NCI-H1436 (cell line): Measurements from ENCODE around the gene SMS.
"Not testable (repeated sequence)": the region's sequence is repeated elsewhere in the genome, so short reads cannot be mapped to it uniquely, and the experiment has no call there.

ENCODE experiments used
- DNase-seq: peaks from one replicate; lab custom pipeline; 2025; lab: John Stamatoyannopoulos, UW

SMS gene

DNA sequence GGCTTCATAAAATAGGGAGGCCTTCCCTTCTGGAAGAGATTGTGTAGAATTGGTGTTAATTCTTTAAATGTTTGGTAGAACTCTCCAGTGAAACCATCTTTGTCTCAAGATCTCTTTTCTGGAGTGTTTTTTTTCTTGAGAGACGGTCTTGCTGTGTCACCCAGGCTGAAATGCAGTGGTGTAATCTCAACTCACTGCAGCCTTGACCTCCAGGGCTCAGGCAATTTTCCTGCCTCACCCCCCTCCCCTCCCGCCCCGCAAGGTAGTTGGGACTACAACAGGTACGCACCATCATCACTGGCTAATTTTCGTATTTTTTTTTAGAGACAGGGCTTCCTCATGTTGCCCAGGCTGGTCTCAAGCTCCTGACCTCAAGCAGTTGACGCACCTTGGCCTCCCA is 12.1 kb downstream of the SMS start:
- DNase-seq, result no peak

DNA sequence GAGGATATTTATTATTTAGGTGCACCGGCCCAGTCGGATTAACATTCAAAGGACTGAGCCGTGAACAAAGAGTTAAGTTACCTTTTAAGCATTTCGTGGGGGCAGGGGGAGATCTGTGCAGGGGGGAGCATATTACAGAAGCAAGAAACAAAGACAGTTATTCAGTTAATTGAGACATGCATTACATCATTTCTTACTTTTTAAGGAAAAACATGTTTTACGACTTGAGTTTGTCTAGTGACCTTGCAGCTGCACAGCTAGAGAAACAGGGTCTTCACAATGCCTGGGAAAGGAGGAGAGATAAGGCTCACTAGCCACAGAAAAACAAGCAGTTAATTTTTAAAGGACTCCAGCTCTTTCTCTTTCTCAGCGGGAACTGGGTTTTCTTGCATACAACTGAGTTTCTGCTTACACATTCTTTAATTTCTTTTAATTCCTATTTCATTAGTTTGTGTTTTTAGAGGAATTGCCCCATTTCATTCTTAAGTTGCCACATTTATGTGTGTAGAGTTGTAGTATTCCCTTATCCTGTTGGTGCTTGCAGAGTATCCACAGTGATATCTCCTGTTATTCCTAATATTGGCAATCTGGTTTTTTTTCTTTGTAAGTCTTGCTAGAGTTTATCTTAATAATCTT is 12.8 kb downstream of the SMS start:
- DNase-seq, result not testable (repeated sequence)

DNA sequence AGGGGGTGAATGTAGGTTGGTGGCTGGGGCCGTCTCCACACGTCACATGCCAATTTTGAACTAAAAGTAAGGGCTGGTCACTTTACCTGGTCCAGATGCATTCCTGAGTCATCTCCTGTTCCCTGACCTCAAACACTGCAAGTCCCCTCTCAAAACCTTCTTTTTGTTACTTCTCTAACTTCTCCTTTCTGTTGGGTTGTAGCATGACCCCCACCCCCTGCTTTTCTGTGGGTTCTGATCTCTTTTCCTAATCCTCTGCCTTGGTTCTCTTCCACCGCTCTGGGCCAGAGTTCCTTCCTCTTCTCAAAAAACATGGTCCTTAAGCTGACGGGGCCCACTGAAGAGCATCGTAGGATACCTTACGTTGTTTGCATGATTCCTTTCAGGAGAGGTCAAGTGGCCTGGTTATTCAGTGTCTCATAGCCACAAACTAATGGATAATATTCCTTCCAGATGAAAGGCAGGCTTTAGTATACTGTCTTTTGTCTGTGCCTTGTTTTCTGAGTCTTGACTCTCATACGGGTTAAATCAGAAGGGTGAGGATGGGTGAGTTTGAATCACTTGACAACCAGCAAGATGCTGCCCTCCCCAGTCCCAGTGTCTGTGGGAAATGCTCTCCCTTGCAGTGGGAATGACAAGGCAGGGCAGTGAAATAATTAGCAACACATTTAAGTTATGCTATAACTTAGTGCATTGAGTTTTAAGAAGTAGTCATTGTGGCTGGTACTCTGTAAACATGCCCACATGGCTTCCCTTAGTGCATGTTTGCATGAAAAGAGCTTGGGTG is 15.1 kb downstream of the SMS start:
- no peak for DNase-seq

DNA sequence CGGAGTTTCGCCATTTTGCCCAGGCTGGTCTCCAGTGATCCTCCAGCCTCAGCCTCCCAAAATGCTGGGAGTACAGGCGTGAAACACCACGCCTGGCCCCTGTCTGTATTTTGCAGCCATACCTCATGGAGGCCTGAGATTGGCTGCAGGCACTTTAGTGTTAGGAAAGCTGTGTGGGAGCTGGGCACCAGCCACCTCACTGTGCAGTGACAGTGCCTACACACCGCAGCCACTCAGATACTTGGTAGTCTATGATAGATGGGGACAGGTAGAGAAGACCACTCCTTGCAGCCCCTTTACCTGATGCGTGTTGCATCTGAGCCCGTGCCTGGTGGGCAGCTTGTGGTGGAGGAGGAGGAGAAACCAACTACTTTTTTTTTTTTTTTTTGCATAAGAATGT is 16.3 kb downstream of the SMS start:
- DNase-seq, result no peak

DNA sequence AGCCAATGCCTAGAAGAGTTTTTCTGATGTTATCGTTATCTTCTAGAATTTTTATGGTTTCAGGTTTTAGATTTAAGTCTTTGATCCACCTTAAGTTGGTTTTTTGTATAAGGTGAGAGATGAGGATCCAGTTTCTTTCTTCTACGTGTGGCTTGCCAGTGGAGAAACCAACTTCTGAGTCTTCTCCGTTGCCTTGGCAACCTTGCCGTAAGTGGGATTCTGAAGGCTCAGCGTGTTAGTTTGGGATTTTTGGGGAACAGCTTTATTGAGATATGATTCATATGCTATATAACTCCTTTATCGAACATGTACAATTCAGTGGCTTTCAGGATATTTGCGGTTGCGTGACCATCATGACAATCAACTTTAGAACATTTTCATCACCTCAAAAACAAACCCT is 17.7 kb downstream of the SMS start:
- DNase-seq, result no peak

DNA sequence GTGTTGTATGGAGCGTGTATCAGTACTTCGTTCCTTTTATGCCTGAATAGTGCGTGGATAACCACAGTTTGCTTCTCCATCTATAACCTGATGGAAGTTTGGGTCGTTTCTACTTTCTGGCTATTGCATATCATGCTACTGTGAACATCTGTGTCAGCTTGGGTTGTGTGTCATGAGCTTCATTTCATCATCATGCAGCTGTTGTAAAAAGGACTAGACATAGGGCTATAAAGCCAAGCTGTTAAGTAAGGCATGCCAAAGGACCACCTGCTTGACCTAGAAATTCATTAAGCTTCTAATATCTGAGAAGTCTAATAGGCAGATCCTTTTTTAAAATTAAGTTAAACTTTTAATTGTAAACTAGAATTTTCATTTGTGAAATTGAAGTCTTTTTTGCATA is 18.4 kb downstream of the SMS start:
- no peak for DNase-seq

DNA sequence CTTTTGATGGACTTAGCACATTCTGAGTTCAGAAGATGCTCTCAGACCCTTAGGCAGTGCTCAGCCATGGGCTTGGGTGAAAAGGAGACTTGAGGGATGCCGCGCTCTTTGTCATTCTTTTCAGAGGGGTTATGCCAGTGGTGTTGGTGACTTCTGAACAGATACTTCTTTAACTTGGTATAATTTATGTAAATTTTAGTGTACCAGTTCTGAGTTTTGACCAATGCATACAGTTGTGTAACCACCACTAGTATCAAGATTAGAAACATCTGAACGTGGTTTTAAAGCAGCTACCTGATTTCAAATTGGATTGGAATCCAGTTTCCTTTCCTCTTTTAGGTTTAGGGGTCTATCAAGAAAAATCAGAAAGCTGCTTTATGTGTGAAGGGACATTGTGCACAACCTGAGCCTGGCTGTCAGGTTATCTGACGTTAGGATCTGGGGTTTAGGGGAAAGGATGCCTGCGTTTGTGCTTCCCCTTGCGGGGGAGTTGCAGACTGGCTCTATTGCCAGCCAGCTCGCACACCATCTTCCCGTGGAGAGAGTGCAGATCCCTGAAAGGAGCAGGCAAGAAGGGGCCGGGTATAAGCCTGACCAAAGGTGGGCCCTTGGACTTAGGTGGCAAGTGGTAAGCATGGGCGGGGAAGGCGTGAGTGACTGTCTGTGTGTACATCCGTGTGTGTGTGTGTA is 19.0 kb downstream of the SMS start:
- DNase-seq, result no peak

DNA sequence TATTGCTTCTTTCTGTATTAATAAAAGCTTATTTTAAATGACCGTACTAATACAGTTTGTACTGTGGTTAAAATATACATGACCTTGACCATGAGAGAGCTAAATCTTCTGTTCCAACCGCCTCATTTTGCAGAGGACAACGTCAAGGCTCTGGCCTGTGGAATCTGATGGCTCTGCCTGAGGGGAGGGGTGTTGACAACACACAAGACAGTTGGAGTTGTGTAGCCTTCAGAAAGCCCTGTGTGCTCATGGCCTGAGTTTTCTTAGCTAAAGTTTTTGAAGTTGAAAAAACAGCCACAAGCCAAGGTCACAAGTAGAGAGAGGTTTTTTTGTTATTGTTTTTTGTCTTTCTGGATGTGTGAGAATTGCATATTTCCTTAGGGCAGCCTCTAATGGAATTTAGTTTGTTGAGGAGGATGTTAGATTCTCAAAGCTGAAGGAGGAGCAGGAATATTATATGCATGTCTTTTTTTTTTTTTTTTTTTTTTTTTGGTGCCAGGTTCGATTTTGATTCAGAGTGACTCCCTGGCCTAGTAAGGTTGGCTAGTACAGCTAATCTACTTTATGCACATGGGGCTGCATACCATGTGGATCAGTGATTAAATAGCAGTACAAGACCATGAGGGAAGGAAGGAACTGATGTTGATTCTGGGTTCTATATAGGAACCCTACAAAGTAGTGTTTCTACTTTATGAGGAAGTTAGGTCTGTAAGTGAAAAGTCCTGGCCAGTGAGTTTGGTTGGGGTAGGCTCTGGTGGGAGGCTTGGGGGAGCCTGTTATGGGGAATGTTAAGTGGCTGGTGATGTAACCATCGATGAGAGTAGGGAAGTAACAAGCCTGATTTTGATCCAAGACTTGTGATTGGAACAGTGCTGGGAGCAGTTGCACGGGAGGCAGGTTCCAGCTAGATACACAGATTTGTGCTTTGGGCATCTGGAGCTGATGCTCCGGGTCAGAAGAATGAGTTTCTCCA is 20.3 kb downstream of the SMS start:
- DNase-seq, result no peak

DNA sequence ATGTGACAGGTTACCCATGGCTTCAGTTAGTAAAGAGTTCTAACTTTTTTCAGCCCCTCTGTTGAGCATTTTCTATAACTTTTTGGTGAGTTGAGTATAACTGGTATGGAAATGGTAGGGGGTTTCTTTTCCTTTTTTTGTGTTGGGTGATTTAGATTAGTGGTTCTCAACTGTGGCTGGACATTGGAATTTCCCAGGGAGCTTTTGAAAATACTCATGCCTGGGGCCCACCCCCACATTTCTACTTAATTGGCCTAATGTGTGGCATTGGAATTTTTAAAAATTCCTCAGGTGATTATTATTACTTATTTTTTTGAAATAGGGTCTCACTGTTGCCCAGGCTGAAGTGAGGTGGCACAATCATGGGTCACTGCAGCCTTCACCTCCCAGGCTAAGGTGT is 21.9 kb downstream of the SMS start:
- no peak for DNase-seq

DNA sequence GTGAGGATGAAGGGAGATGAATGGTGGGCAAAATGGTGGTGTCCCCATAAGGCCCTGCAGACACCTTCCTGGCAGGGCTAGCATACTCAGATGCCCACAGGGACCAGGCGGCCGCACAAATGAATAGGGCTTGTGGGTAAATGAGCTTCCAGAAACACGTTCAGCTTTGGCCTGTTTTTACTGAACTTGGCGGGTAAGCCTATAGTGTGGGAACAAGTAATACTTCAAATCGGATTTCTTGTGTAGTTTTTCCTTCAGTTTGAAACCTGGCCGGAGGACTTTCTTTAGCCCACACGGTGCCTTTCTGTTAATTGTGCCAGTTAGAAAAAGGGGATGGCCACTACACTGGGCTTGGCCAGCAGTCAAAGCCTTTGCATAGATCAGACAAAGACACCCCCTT is 22.8 kb downstream of the SMS start:
- DNase-seq, result no peak

DNA sequence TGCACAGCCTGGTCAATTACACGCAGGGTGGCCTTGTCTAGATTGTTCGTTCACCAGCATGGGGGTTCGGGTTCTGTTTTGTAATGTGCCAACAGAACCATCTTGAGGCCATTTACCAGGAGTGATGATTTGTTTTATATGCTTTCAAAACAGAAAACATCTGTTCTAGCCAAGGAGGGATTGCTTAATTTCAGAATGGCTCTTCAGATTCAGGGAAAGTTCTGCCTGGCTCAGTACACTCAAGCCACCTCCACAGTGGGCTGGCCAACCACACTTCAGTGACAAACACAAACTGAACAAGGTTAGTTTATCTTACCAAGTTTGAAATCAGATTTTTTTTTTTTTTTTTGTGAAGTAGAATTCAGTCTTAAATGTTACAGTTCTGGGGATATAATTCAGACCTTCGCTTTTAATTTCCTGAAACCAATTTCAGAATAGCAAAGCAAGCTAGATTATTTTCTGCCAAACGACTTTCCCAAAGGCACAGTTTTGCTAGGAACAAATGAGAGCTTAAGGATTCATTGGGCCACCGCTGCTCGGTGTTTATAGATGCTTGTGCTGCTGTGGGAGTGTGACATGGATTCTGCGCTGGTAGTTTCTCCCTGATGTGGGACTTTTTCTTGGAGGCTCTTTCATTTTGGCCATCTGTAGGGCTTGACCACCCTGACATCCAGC is 23.4 kb downstream of the SMS start:
- no peak for DNase-seq

DNA sequence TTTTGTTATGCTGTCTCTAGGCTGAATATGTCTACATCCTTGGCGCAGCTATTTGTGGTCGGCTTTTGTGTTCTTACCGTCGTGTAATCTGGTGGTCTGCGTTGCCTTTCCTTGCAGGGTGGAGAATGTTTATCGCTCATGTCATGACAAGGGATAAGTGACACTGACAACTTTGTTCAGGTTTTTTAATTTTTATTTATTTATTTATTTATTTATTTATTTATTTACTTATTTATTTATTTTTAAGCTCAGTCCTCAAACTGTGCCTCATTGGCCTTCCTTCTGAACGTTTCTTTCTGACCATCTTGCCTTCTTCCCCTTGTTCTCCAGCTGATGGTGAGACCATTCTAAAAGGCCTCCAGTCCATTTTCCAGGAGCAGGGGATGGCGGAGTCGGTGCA is 26.4 kb downstream of the SMS start:
- no peak for DNase-seq

DNA sequence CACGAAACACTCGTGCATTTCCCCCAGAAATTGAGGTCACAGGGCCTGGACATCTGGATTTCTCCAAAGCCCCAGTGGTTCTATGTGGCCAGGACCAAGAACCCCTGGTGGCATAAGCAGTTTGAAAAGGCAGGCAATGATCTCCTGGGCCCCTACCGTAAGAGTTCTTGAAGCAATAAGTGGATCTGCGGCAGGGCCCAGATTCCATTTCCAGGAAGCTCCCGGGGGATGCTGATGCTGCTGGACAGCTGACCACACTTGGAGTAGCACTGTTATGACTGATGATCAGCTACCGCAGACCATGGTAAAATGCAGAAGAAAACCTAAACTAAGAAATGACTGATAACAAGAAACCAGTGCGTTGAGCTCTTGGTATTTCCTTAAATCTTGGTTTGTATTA is 27.8 kb downstream of the SMS start:
- DNase-seq, result no peak

DNA sequence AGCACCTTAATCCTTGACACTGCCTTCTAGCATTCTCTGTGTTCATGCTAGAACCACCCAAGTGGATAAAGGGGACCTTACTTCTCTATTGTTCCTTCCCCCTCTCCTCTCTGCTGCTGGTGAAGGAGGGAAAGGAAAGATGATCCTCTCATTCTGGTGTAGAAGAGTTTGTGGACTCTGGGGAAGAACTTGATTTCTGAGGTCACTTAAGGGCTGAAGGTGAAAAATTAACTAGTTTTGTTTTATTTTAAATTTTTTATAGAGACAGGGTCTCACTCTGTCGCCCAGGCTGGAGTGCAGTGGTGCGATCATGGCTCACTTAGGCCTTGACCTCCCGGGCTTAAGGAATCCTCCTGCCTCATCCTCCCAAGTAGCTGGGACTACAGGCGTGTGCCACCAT is 29.8 kb downstream of the SMS start:
- DNase-seq, result no peak

DNA sequence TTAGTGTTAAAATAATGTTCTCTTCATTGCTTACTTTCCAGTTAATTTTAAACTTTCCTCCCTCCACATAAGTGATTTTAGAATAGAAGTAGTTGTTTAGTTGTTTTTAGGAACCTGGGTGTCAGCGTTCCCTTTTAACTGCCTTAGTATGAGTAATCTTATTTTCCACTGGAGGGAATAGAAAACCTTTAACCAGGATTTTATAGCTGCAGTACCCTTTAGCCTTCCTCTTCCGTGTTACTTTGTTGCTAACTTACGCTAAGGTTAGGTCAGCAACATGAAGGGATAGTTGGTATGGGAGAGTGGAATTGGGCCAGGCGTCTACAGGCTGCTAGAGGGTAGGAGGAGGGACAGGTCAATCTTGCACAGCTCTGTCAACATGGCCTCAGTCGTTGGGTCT is 31.5 kb downstream of the SMS start:
- no peak for DNase-seq

DNA sequence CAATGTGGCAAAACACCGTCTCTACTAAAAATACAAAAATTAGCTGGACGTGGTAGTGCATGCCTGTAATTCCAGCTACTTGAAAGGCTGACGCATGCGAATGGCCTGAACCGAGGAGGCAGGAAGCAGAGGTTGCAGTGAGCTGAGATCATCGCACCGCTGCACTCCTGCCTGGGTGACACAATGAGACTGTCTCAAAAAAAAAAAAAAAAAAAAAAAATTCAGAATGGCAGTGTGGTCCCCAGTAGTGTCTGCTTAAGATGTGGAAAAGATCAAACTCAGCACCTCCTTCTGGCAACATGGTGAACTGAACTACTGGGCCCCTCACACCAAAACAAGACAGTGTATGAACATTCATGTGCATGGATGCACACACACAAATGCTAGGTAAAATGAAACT is 32.2 kb downstream of the SMS start:
- DNase-seq, result no peak

DNA sequence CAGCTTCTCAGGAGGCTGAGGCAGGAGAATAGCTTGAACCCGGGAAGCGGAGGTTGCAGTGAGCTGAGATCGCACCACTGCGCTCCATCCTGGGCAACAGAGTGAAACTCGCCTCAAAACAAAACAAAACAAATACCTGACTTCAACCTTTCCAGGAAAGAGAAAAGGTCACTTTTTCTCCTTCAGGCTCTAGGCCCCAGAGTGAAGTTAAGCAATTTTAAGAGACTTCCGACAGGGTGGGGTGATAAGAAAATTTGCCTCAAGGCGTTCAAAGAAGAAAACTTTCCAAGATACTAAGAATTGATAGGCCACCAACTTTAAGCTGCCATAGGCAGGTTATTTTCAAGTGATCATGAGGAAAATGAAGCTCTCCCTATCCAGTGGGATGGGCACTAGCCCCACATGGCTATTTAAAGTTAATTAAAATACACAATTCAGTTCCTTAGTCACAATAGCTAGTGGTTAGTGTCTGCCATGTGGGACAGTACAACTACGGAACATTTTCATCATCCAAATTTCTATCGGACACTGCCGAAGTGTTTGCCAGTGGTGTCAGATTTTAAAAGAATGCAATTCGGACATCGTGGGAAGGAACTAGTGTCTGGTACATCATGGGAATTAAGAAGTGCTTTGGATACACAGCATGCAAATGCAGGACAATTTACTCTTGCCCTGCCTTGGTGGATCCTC is 33.0 kb downstream of the SMS start:
- DNase-seq, result no peak

DNA sequence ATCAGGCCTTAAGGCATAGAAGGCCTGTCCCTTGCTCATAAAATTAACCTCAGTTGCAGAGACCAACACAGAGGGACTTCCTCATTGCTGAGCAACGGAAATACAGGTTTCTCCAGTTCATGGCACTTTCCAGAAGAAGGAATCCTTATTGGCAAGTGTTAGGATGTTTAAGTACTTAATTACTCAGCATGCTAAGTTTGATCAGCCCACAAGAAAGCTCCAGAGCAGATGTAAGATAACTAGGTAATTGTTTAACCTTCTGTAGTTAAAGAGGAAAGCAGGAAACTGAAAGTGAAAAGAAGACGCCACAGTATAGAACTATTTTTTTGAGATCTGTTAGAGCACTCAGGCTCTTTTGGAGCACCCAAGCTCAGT is 33.5 kb downstream of the SMS start:
- DNase-seq, result no peak

DNA sequence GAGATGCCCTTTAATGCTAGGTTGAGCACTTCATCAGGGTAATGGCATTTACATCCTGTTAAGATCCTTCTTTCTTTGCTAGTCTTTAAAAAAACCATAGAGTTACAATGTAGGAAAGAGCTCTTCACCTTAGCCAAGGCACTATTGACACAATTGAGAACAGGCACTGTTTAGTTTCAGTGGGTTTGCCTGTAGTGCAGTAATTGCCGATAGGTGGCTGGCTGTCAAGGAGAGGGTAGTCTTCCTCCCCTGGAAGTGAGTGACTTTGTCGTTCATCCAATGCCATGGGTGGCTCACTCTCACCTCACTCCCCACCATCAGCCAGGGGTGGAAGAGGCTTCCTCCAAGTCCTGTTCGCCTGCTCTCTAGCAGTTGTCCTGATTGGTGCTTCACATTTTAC is 34.7 kb downstream of the SMS start:
- DNase-seq, result no peak

DNA sequence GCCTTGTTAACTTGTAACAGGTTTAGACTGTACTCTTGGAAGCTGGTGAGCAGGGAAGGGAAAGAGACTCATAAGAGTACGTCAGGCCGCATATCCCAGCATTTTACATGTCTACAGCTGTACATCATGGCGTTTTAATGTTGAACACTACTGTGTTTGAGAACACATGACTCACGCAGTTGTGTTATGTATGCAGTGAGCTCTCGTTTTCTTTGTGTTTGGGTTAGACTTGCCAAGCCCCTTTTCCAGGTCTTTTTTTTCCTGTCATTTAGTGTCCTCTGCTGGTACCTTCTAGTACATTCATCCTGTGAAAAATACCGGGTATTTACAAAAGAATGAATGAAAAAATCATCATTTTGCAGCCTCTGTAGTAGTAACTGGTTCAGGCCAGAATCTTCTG is 35.3 kb downstream of the SMS start:
- no peak for DNase-seq

DNA sequence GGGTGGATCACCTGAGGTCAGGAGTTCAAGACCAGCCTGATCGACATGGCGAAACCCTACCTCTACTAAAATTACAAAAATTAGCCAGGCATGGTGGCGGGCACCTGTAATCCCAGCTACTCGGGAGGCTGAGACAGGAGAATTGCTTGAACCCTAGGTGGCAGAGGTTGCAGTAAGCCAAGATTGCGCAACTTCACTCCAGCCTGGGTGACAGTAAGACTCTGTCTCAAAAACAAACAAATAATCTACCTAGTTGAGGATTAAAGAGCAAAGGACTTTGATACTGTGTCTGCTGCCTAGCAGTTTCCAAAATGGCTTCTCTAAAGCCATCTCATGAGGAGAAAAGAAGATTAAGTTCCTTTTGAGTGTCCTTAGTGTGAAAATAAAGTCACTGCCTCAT is 37.8 kb downstream of the SMS start:
- DNase-seq, result no peak
